MCF 10A (cell line): ENCODE measurements around the gene ULK4. TPM values are rescaled to one million over a fixed set of nuclear protein-coding genes. Genes with fewer than 3 reads are reported as not detected.
A peak's percentile ranks its signal among the peaks of the same experiment; 100 is the strongest.

Experiments
- BruUV-seq: library from RNA; stranded (reverse); fragments of 400-500 nt; replicated peaks from 2 replicates; lab custom pipeline; 2021; lab: Mats Ljungman, UMichigan
- CTCF ChIA-PET: fragments of 300-600 bp; sonication (Branson Sonifier 250); formaldehyde crosslinking; extraction: SDS; loops from one replicate; lab custom pipeline; 2021; ENCODE audit warnings: antibody characterized with exemption, inconsistent platforms; lab: Yijun Ruan, JAX
- POLR2A ChIA-PET: fragments of 300-600, 350-650 bp; sonication (Branson Sonifier 250); formaldehyde crosslinking; extraction: SDS; loops from one replicate; lab custom pipeline; 2020; ENCODE audit warnings: antibody characterized with exemption, inconsistent platforms; lab: Yijun Ruan, JAX
- DNase-seq: peaks from one replicate; pipeline ENCODE4 v3.0.0-alpha.2; 2018; ENCODE audit not compliant: unreplicated experiment
- H3K27ac Mint-ChIP-seq: one replicate; pipeline ENCODE4 v1.8.0; 2022; ENCODE audit warnings: mild to moderate bottlenecking, low read depth, mixed read lengths; ENCODE audit not compliant: unreplicated experiment
- H3K27me3 Mint-ChIP-seq: one replicate; pipeline ENCODE4 v1.8.0; 2022; ENCODE audit warnings: mixed read lengths; ENCODE audit not compliant: insufficient read depth, unreplicated experiment
- H3K36me3 Mint-ChIP-seq: one replicate; pipeline ENCODE4 v1.8.0; 2022; ENCODE audit warnings: mild to moderate bottlenecking, moderate library complexity, mixed read lengths; ENCODE audit not compliant: insufficient read depth, unreplicated experiment
- H3K4me1 Mint-ChIP-seq: one replicate; pipeline ENCODE4 v1.8.0; 2022; ENCODE audit warnings: mixed read lengths; ENCODE audit not compliant: insufficient read depth, unreplicated experiment
- H3K4me3 Mint-ChIP-seq: one replicate; pipeline ENCODE4 v1.8.0; 2022; ENCODE audit warnings: mild to moderate bottlenecking, moderate library complexity, mixed read lengths; ENCODE audit not compliant: unreplicated experiment
- H3K9me3 Mint-ChIP-seq: one replicate; pipeline ENCODE4 v1.8.0; 2022; ENCODE audit warnings: mixed read lengths; ENCODE audit not compliant: unreplicated experiment
- CTCF ChIP-seq: fragments of 200-600 bp; IDR thresholded peaks from one replicate; pipeline ENCODE4 v1.8.0; 2022; ENCODE audit warnings: antibody characterized with exemption, mild to moderate bottlenecking; ENCODE audit not compliant: unreplicated experiment
- intact Hi-C: fragments of 100-400 bp; cut with micrococcal nuclease; formaldehyde crosslinking; loops from 2 replicates; pipeline ENCODE4 v1.14.1; 2022
- total RNA-seq: library from RNA; stranded (reverse); gene quantifications from 2 replicates; pipeline ENCODE4 v1.2.3, GENCODE V29; 2022

ULK4 gene
- total RNA-seq, 1 experiment from 2014 or later = 7.8 TPM

GRCh38 chr3:41327718-41328117 lies 634.2 kb downstream of the ULK4 start:
- POLR2A ChIA-PET = no interaction called here
- Mint-ChIP-seq H3K27ac (no peak overlapping the region), H3K4me3 (no peak overlapping the region), H3K27me3 (no peaks in the 10 kb centered on the region), H3K4me1 (peaks cover 6% of the 10 kb centered on the region), H3K36me3 (no peaks in the 10 kb centered on the region), H3K9me3 (no peaks in the 10 kb centered on the region)
- CTCF ChIA-PET = no interaction called here
- no peak for TF ChIP-seq CTCF
- intact Hi-C loops = no loop called here
- BruUV-seq = no TSS peak
- DNase-seq = peak; percentile 27

- DNase-seq = no peak
- CTCF ChIA-PET = no interaction called here
- peaks cover 6% of the 10 kb centered on the region for H3K4me1 Mint-ChIP-seq
- H3K36me3 Mint-ChIP-seq = no peaks in the 10 kb centered on the region
- no peaks in the 10 kb centered on the region for H3K9me3 Mint-ChIP-seq
- BruUV-seq = no TSS peak
- intact Hi-C loops = no loop called here
- TF ChIP-seq CTCF = no peak
- POLR2A ChIA-PET = no interaction called here
- H3K27ac Mint-ChIP-seq = peak overlapping the region; percentile 54
- H3K4me3 Mint-ChIP-seq = no peak overlapping the region
- H3K27me3 Mint-ChIP-seq = no peaks in the 10 kb centered on the region
These were observed 637.8 kb downstream of the ULK4 start for GRCh38 chr3:41324156-41324475.

GRCh38 chr3:41323467-41324155 lies 638.3 kb downstream of the ULK4 start:
- ChIA-PET CTCF (interaction anchor here (0.5 kb wide), 1 partner anchor 55 kb away, joined by 4 read pairs; no protein-coding TSS in a partner anchor), POLR2A (no interaction called here)
- DNase-seq = no peak
- Mint-ChIP-seq H3K9me3 (no peaks in the 10 kb centered on the region), H3K4me3 (no peak overlapping the region), H3K4me1 (peaks cover 6% of the 10 kb centered on the region), H3K36me3 (no peaks in the 10 kb centered on the region), H3K27me3 (no peaks in the 10 kb centered on the region), H3K27ac (no peak overlapping the region)
- no TSS peak for BruUV-seq
- no peak for TF ChIP-seq CTCF
- intact Hi-C loops = no loop called here

GRCh38 chr3:41321642-41321980 lies 640.3 kb downstream of the ULK4 start:
- no peak for TF ChIP-seq CTCF
- Mint-ChIP-seq H3K4me1 (no peaks in the 10 kb centered on the region), H3K27me3 (no peaks in the 10 kb centered on the region), H3K27ac (no peak overlapping the region), H3K9me3 (no peaks in the 10 kb centered on the region), H3K4me3 (no peak overlapping the region), H3K36me3 (no peaks in the 10 kb centered on the region)
- intact Hi-C loops = no loop called here
- ChIA-PET POLR2A (no interaction called here), CTCF (no interaction called here)
- BruUV-seq = no TSS peak
- DNase-seq = no peak
